H7 (cell line): ENCODE data around the gene THRB. TPM values are rescaled to one million over a fixed set of nuclear protein-coding genes. Genes with fewer than 3 reads are reported as not detected.
"Not testable (repeated sequence)": the region's sequence is repeated elsewhere in the genome, so short reads cannot be mapped to it uniquely, and the experiment has no call there.

ENCODE experiments used
- DNase-seq: peaks from one replicate; pipeline ENCODE4 v3.0.0; 2012
- H3K27me3 ChIP-seq: 2 replicates; pipeline ENCODE4 v1.6.0; 2011; ENCODE audit warnings: mild to moderate bottlenecking, low read length; ENCODE audit not compliant: control insufficient read depth, insufficient read depth
- H3K36me3 ChIP-seq: replicated peaks from 2 replicates; pipeline ENCODE4 v1.5.1; 2011; ENCODE audit warnings: low read length; ENCODE audit not compliant: control insufficient read depth, insufficient read depth
- H3K4me3 ChIP-seq: 2 replicates; pipeline ENCODE4 v1.5.1; 2011; ENCODE audit warnings: low read depth, mild to moderate bottlenecking, control low read depth, low read length, moderate library complexity; ENCODE audit not compliant: insufficient read depth
- total RNA-seq: library from RNA; depleted of rRNA; stranded (reverse); fragments of >200 nt; shearing (Covaris generic); gene quantifications from 2 replicates; pipeline ENCODE4 v1.2.3, GENCODE V29; 2014

The THRB gene
- total RNA-seq, 1 experiment from 2014 or later, result 1.0 TPM

DNA sequence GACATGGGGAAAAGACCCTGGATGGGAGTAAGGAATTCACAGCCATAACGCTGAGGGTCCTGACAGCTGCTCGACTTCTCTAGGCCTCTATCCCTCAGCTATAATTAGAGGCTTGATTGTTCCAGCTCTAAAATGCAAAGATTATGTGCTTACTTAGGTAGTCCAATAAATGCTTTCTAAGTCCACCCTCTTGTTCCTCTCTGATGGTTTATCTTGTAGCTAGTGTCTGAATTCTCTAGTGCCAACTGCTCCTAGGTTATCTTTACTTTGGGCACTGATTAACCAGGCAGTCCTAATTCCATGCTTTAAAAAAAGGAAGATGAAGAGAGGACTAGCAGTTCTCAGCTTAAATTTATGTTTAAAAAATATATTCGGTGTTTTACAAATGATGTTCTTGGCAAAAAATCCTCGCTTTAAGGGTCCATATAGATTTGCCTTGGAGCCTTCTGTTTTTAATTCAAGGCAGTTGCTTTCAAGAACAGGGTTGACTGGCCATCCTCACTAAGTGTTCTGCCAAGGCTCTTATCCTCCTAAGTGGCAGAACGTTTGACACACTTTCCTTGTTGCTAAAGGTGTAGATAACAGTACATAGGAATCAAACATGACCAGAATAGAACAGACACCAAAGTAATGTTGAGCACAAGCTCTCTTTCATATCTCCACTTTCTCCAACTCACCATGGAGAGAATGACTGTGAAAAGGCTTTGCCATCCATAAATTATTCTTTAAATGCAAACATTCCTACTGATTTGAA lies 60.6 kb downstream of the THRB start:
- Histone ChIP-seq H3K36me3 (no peaks in the 10 kb centered on the region), H3K27me3 (no peaks in the 10 kb centered on the region), H3K4me3 (no peak overlapping the region)
- DNase-seq, result no peak

DNA sequence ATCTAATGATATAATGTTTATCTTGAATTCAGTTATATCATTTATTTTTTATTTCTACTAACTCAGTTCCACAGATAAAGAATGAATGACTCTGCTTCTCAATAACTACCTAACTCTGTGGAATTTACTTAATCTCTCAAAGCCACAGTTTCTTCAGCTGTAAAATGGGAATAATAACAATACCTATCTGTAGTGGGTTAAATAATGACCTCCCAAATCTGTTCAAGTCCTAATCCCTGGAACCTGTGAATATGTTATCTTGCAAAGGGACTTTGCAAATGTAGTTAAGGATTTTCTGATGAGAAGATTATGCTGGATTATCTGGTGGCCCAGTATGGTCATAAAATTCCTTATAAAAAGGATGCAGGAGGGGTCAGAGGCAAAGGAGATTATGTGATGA lies 61.7 kb downstream of the THRB start:
- no peak for DNase-seq
- Histone ChIP-seq H3K4me3 (no peak overlapping the region), H3K36me3 (no peaks in the 10 kb centered on the region), H3K27me3 (no peaks in the 10 kb centered on the region)

DNA sequence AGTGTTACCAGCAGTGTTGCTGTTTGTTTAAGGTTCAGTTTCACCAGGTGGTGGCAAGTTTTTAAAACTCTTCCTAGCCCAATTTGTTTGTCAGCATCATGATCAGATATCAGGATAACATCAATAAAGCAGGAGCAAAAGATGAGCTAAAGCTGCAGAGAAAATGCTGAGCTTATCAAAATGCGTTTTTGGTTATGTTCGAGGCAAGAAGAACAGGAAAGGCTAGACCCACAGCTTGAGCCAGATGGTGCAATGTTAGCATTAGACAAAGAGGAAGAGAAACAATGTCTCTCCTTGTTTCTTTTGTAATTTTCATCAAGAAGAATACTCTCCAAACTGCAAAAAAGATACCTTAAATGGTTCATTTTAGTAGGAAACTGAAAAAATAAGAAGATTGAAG lies 66.2 kb downstream of the THRB start:
- H3K4me3 ChIP-seq, result no peak overlapping the region
- no peaks in the 10 kb centered on the region for H3K36me3 ChIP-seq
- DNase-seq, result no peak
- no peaks in the 10 kb centered on the region for H3K27me3 ChIP-seq

DNA sequence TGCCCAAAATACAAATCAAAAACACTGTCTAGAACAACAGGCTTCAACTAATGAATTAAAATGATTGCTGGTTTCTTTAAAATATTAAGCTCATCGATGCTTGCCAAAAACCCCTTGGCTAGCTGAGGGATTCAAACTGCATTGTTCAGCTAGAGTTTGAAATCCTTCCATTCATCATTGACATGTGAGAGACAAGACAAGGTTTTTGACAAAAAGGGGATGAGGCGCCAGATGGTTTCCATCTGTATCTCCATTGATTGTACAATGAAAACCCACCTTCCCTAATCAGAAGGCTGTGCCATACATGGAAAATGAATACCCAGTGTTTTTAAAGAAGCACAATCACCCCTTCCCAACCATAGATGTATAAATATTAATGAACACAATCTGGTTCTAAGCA lies 67.8 kb downstream of the THRB start:
- DNase-seq, result no peak
- H3K36me3 ChIP-seq, result no peaks in the 10 kb centered on the region
- no peak overlapping the region for H3K4me3 ChIP-seq
- H3K27me3 ChIP-seq, result no peaks in the 10 kb centered on the region

- H3K4me3 ChIP-seq, H3K36me3 ChIP-seq, DNase-seq, H3K27me3 ChIP-seq: not testable (repeated sequence)
These were observed 73.8 kb downstream of the THRB start for GRCh38 chr3:24420829-24421228.

- H3K4me3 ChIP-seq, result no peak overlapping the region
- H3K36me3 ChIP-seq, result no peaks in the 10 kb centered on the region
- no peak for DNase-seq
- no peaks in the 10 kb centered on the region for H3K27me3 ChIP-seq
These were observed 74.4 kb downstream of the THRB start for GRCh38 chr3:24420224-24420623.

DNA sequence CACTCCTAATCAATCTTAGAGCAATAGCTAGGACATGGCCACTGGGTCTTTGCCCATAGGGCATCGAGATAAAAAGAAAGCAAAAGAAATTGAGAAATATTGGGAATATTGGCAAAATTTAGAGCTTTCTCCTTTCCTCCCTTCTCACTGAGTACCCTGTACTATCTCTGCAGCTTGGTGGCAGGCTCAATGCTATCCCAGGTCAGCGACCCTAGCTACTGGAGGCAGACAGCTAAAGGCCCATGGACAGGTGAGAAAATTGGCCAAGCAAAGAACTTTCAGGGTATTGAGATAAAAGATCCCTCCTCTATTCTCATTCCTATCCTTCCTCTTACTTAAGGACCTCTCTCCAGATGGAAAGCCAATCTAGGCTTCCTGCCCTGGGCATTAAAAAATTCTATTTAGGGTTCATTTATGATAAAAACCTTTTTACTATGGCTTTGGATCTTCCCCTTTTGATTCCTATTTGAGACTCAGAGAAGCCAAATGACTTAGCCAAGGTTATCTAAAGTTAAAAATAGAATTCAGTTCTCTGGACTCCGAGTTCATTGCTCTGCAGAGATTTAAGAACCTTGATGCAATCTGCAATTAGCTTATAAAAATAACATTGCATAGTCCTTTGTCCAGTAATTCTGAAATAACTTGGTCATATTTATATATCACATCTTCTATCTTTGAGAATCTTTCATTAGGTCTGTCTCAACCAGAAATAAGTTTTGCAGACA lies 75.4 kb downstream of the THRB start:
- H3K36me3 ChIP-seq, result no peaks in the 10 kb centered on the region
- no peaks in the 10 kb centered on the region for H3K27me3 ChIP-seq
- H3K4me3 ChIP-seq, result no peak overlapping the region
- no peak for DNase-seq

DNA sequence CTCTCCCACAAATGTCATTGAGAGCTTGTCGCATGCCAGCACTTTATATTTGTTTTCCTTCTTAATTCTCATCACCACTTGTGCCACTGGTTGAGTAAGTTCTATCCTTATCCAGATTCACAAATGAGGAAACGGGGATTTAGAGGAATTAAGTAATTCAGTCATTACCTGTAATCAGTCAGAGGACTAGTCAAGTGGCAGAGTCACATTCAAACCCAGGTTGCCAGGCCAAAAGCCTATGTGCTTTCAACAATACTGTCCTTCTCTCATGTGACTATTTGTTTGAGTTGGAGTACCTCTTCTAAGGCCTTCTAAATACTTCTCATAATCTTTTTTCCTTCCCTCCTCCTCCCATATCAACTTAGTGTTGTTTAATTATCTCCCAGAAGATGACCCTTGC lies 76.9 kb downstream of the THRB start:
- H3K4me3 ChIP-seq, result no peak overlapping the region
- DNase-seq, result no peak
- no peaks in the 10 kb centered on the region for H3K27me3 ChIP-seq
- no peaks in the 10 kb centered on the region for H3K36me3 ChIP-seq

GRCh38 chr3:24416224-24416623 lies 78.4 kb downstream of the THRB start:
- no peak for DNase-seq
- Histone ChIP-seq H3K36me3 (no peaks in the 10 kb centered on the region), H3K4me3 (no peak overlapping the region), H3K27me3 (no peaks in the 10 kb centered on the region)

DNA sequence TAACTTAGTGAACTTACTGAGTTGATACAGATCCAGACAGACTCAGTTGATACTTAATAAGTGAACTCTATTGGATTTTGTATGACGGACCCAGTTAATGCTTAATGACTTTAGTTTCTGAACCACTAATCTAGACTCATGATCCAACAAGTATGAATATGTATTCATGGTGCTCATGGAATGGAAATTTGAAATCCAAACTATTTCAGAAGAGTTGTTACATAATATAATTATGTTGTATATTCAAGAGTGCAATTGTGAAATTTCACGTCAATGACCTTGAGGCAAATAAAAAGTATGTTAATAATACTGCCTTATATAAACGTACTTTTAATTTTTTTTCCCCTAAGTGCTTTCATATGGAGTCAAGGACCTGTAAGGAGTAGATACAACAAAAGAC lies 78.8 kb downstream of the THRB start:
- no peaks in the 10 kb centered on the region for H3K27me3 ChIP-seq
- no peaks in the 10 kb centered on the region for H3K36me3 ChIP-seq
- H3K4me3 ChIP-seq, result no peak overlapping the region
- no peak for DNase-seq

- not testable (repeated sequence) for H3K4me3 ChIP-seq, H3K36me3 ChIP-seq, DNase-seq, H3K27me3 ChIP-seq
These were observed 81.0 kb downstream of the THRB start for GRCh38 chr3:24413662-24414061.

DNA sequence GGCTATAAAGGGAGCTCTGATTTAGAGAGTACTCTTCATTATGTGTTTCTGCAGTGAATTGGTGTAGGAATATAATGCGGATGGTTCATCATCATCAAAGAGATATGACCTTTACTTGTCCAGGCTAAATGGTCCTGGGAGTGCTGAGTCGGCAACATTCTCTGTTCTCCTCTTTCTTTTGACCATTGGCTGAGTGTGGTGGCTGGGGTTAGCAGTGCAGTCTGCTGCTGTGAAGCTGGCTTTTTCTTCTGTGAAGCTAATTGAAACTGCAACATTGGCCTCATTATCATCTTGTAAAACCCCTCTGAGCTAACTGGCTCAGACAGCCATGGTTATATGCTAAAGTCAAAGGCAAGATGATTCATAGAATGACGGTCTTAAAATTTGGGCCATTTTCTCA lies 83.8 kb downstream of the THRB start:
- H3K36me3 ChIP-seq, result no peaks in the 10 kb centered on the region
- H3K27me3 ChIP-seq, result no peaks in the 10 kb centered on the region
- H3K4me3 ChIP-seq, result no peak overlapping the region
- no peak for DNase-seq

GRCh38 chr3:24407980-24408680 lies 86.5 kb downstream of the THRB start:
- no peak for DNase-seq
- Histone ChIP-seq H3K36me3 (no peaks in the 10 kb centered on the region), H3K27me3 (no peaks in the 10 kb centered on the region), H3K4me3 (no peak overlapping the region)

DNA sequence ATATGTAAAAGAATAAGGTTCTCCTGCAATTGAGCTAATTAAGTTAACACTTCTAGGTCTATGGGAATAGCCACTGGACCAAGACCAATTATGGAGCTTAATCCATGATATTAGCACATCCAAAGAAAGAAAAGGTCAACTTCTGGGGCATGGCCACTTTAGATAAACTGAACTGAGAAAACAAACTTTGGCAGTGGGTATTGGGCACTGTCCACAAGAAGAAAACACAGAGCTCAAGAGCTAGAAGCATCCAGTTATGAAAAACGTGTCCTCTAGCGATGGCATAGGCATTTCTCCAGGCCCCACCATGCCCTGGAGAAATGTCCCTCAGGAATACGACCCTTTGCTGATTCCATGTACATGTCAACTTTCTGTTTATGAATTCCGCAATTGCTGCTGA lies 87.8 kb downstream of the THRB start:
- Histone ChIP-seq H3K4me3 (no peak overlapping the region), H3K27me3 (no peaks in the 10 kb centered on the region), H3K36me3 (no peaks in the 10 kb centered on the region)
- no peak for DNase-seq

GRCh38 chr3:24405057-24405456 lies 89.6 kb downstream of the THRB start:
- H3K36me3 ChIP-seq, result no peaks in the 10 kb centered on the region
- no peak for DNase-seq
- no peaks in the 10 kb centered on the region for H3K27me3 ChIP-seq
- no peak overlapping the region for H3K4me3 ChIP-seq
